HepG2 (cell line): ENCODE measurements around the gene LENG1. TPM values are rescaled to one million over a fixed set of nuclear protein-coding genes. Genes with fewer than 3 reads are reported as not detected.

Experiments used
- CEBPZ ChIP-seq: IDR thresholded peaks from 2 replicates; pipeline ENCODE4 v1.6.1; 2012; ENCODE audit warnings: low read length, improper control_type of control experiment
- DMAP1 ChIP-seq: IDR thresholded peaks from 2 replicates; pipeline ENCODE4 v1.6.1; 2016
- E2F5 ChIP-seq: sonication (generic); formaldehyde crosslinking; conservative IDR thresholded peaks from 2 replicates; pipeline ENCODE4 v1.4.0; 2020; ENCODE audit warnings: missing genetic modification reagents
- FOXM1 ChIP-seq: sonication (generic); formaldehyde crosslinking; IDR thresholded peaks from 2 replicates; pipeline ENCODE4 v1.5.0; 2020; ENCODE audit warnings: missing genetic modification reagents
- HOXA7 ChIP-seq: sonication (generic); formaldehyde crosslinking; IDR thresholded peaks from 2 replicates; pipeline ENCODE4 v1.8.1; 2022; ENCODE audit warnings: mild to moderate bottlenecking, missing genetic modification reagents, moderate library complexity
- JUND ChIP-seq: sonication (generic); formaldehyde crosslinking; IDR thresholded peaks from 2 replicates; pipeline ENCODE4 v1.8.0; 2022; ENCODE audit warnings: mild to moderate bottlenecking, missing genetic modification reagents
- MTF2 ChIP-seq: sonication (generic); formaldehyde crosslinking; IDR thresholded peaks from 2 replicates; pipeline ENCODE4 v1.5.0; 2020; ENCODE audit warnings: missing genetic modification reagents, borderline replicate concordance
- U2AF1 ChIP-seq: fragments of 200-400 bp; formaldehyde crosslinking; optimal IDR thresholded peaks from 2 replicates; pipeline ENCODE3; 2017; ENCODE audit warnings: mild to moderate bottlenecking, low read depth, low read length
- ZBTB20 ChIP-seq: sonication (generic); formaldehyde crosslinking; IDR thresholded peaks from 2 replicates; pipeline ENCODE4 v1.8.1; 2023; ENCODE audit warnings: missing genetic modification reagents, low read depth, mild to moderate bottlenecking, borderline replicate concordance
- ZBTB25 ChIP-seq: IDR thresholded peaks from 2 replicates; pipeline ENCODE4 v1.6.1; 2018; ENCODE audit warnings: missing genetic modification reagents
- ZFP62 ChIP-seq: sonication (generic); formaldehyde crosslinking; IDR thresholded peaks from 2 replicates; pipeline ENCODE4 v1.4.0; 2020; ENCODE audit warnings: missing genetic modification reagents
- ZNF260 ChIP-seq: sonication (generic); formaldehyde crosslinking; IDR thresholded peaks from 2 replicates; pipeline ENCODE4 v1.4.0; 2020; ENCODE audit warnings: missing genetic modification reagents, low read depth, mild to moderate bottlenecking, borderline replicate concordance
- ZNF678 ChIP-seq: sonication (generic); formaldehyde crosslinking; IDR thresholded peaks from 2 replicates; pipeline ENCODE4 v1.4.0; 2020; ENCODE audit warnings: mild to moderate bottlenecking, missing genetic modification reagents
- ZSCAN9 ChIP-seq: IDR thresholded peaks from 2 replicates; pipeline ENCODE4 v1.6.1; 2016; ENCODE audit warnings: borderline replicate concordance
- polyA plus RNA-seq, 8 experiments: library from polyadenylated mRNA; depleted of rRNA in 3 of 8; stranded (reverse) in 7 of 8; unstranded in 1 of 8; fragments of >200 nt; fragmentation: Illumina TruSeq in 4 of 8; extraction: Trizol in 4 of 8; gene quantifications; 2 replicates each; pipeline versions ENCODE4 v1.2.1 to v1.2.3, GENCODE V29; 2011 to 2016; ENCODE audit warnings: low read depth in 4 of 8, missing spikeins in 1 of 8, mixed read lengths in 1 of 8; ENCODE audit not compliant: insufficient read depth in 1 of 8
- total RNA-seq, 5 experiments: library from RNA; depleted of rRNA; stranded (reverse); fragments of >200 nt; fragmentation: Illumina TruSeq; extraction: Trizol; gene quantifications; 2 replicates each; pipeline ENCODE4 v1.2.3, GENCODE V29; 2016; ENCODE audit warnings: low read depth in 1 of 5
- TF ChIP-seq, protein P1 (sequence below): sonication (generic); formaldehyde crosslinking; IDR thresholded peaks from 2 replicates; pipeline ENCODE4 v1.4.0; 2020; ENCODE audit warnings: missing genetic modification reagents
- TF ChIP-seq, protein P2 (sequence below): sonication (generic); formaldehyde crosslinking; IDR thresholded peaks from 2 replicates; pipeline ENCODE4 v1.9.0; 2022; ENCODE audit warnings: low read depth, missing genetic modification reagents

The LENG1 gene
- total and polyA plus RNA-seq, 2 of the 13 experiments (the other 11 are each of a cell fraction or from before 2014, with no cell fraction given), result 1.8 to 3.8 TPM

- TF ChIP-seq ZBTB25 (CRISPR knock-in tag), result no peak; the same call in 1 of the 2 replicates
- no peak for TF ChIP-seq ZNF260
- TF ChIP-seq JUND (CRISPR knock-in tag), result no peak
- TF ChIP-seq, protein P1, sequence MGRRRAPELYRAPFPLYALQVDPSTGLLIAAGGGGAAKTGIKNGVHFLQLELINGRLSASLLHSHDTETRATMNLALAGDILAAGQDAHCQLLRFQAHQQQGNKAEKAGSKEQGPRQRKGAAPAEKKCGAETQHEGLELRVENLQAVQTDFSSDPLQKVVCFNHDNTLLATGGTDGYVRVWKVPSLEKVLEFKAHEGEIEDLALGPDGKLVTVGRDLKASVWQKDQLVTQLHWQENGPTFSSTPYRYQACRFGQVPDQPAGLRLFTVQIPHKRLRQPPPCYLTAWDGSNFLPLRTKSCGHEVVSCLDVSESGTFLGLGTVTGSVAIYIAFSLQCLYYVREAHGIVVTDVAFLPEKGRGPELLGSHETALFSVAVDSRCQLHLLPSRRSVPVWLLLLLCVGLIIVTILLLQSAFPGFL (CRISPR knock-in tag), result no peak
- no peak for TF ChIP-seq HOXA7 (CRISPR knock-in tag)
- TF ChIP-seq DMAP1 (CRISPR knock-in tag), result no peak
- TF ChIP-seq E2F5 (CRISPR knock-in tag), result no peak
- no peak for TF ChIP-seq ZFP62 (CRISPR knock-in tag)
- TF ChIP-seq CEBPZ, result no peak
- no peak for TF ChIP-seq ZSCAN9 (CRISPR knock-in tag)
- no peak for TF ChIP-seq FOXM1
- no peak for TF ChIP-seq ZBTB20 (CRISPR knock-in tag)
- no peak for TF ChIP-seq U2AF1
- TF ChIP-seq, protein P2, sequence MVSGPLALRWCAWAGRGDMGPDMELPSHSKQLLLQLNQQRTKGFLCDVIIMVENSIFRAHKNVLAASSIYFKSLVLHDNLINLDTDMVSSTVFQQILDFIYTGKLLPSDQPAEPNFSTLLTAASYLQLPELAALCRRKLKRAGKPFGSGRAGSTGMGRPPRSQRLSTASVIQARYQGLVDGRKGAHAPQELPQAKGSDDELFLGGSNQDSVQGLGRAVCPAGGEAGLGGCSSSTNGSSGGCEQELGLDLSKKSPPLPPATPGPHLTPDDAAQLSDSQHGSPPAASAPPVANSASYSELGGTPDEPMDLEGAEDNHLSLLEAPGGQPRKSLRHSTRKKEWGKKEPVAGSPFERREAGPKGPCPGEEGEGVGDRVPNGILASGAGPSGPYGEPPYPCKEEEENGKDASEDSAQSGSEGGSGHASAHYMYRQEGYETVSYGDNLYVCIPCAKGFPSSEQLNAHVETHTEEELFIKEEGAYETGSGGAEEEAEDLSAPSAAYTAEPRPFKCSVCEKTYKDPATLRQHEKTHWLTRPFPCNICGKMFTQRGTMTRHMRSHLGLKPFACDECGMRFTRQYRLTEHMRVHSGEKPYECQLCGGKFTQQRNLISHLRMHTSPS (CRISPR knock-in tag), result no peak
- TF ChIP-seq ZNF678 (CRISPR knock-in tag), result no peak
- TF ChIP-seq MTF2 (CRISPR knock-in tag), result no peak
Observed at GRCh38 chr19:54137699-54138488, 21.6 kb downstream of the LENG1 start, which contains the start of gene CNOT3 (continued).
